ENCODE results near the gene KLKB1. TPM values are rescaled to one million over a fixed set of nuclear protein-coding genes. Genes with fewer than 3 reads are reported as not detected.

KLKB1 gene
- total and polyA plus RNA-seq, 7 donors, result 0.29 to 0.91 (median 0.47) TPM; not detected in 1

GRCh38 chr4:186216465-186217024 is 10.8 kb upstream of the KLKB1 start:
- WGBS, 3 donors, result 31 to 44% (median 39%) methylated on average over 8 of the region's 8 CpGs
- peak in 1 of 4 donors; percentile 19 for ATAC-seq
- Histone ChIP-seq H3K27me3 (ENCODE audit: insufficient read depth in 3 of 3, low read length in 2 of 3) (no peaks in the 10 kb centered on the region), H3K4me3 (no peak overlapping the region), H3K4me1 (no peaks in the 10 kb centered on the region), H3K9me3 (no peaks in the 10 kb centered on the region), H3K36me3 (ENCODE audit: insufficient read depth in 1 of 2, low read depth in 1 of 2) (peaks cover 0 to 5% of the 10 kb centered on the region in 2 donors), H3K27ac (no peak overlapping the region)
- intact Hi-C loops (cut with DNase I), result no loop called here
- TF ChIP-seq CTCF (IDR thresholded peaks at IDR 0.05), result no peak
- no peak for DNase-seq

- Histone ChIP-seq H3K9me3 (no peaks in the 10 kb centered on the region), H3K4me3 (no peak overlapping the region), H3K27me3 (ENCODE audit: insufficient read depth in 3 of 3, low read length in 2 of 3) (no peaks in the 10 kb centered on the region), H3K36me3 (ENCODE audit: insufficient read depth in 1 of 2, low read depth in 1 of 2) (peaks cover 0 to 5% of the 10 kb centered on the region in 2 donors), H3K4me1 (no peaks in the 10 kb centered on the region), H3K27ac (no peak overlapping the region)
- WGBS, 3 donors, result 76 to 83% (median 77%) methylated on average over 1 of the region's 1 CpG
- ATAC-seq (no peak), DNase-seq (no peak)
- no peak for TF ChIP-seq CTCF (IDR thresholded peaks at IDR 0.05)
- intact Hi-C loops (cut with DNase I), result no loop called here
These were observed 9.5 kb upstream of the KLKB1 start for GRCh38 chr4:186217733-186218293.

- intact Hi-C loops (cut with DNase I), result no loop called here
- H3K27me3 ChIP-seq (ENCODE audit: insufficient read depth in 3 of 3, low read length in 2 of 3), result no peaks in the 10 kb centered on the region
- WGBS, 3 donors, result 86 to 91% (median 88%) methylated on average over 1 of the region's 1 CpG
- TF ChIP-seq CTCF (IDR thresholded peaks at IDR 0.05), result no peak
- DNase-seq (no peak), ATAC-seq (no peak)
- no peaks in the 10 kb centered on the region for H3K9me3 ChIP-seq
- no peak overlapping the region for H3K4me3 ChIP-seq
- no peaks in the 10 kb centered on the region for H3K4me1 ChIP-seq
- no peak overlapping the region for H3K27ac ChIP-seq
- H3K36me3 ChIP-seq (ENCODE audit: insufficient read depth in 1 of 2, low read depth in 1 of 2), result no peaks in the 10 kb centered on the region
These were observed 5.7 kb upstream of the KLKB1 start for GRCh38 chr4:186221624-186222023.

GRCh38 chr4:186225848-186226247 is 1.5 kb upstream of the KLKB1 start:
- H3K4me3 ChIP-seq, result no peak overlapping the region
- intact Hi-C loops (cut with DNase I), result no loop called here
- H3K27ac ChIP-seq, result no peak overlapping the region
- no peak for TF ChIP-seq CTCF (IDR thresholded peaks at IDR 0.05)
- ATAC-seq (no peak), DNase-seq (no peak)
- H3K9me3 ChIP-seq, result no peaks in the 10 kb centered on the region
- H3K4me1 ChIP-seq, result no peaks in the 10 kb centered on the region
- H3K36me3 ChIP-seq (ENCODE audit: insufficient read depth in 1 of 2, low read depth in 1 of 2), result no peaks in the 10 kb centered on the region
- H3K27me3 ChIP-seq (ENCODE audit: insufficient read depth in 3 of 3, low read length in 2 of 3), result no peaks in the 10 kb centered on the region

All from psoas muscle (tissue), 8 donors.